ENCODE data around the gene ANTXRL.
"Not testable (repeated sequence)": the region's sequence is repeated elsewhere in the genome, so short reads cannot be mapped to it uniquely, and the experiment has no call there.

- TF ChIP-seq, protein P1, sequence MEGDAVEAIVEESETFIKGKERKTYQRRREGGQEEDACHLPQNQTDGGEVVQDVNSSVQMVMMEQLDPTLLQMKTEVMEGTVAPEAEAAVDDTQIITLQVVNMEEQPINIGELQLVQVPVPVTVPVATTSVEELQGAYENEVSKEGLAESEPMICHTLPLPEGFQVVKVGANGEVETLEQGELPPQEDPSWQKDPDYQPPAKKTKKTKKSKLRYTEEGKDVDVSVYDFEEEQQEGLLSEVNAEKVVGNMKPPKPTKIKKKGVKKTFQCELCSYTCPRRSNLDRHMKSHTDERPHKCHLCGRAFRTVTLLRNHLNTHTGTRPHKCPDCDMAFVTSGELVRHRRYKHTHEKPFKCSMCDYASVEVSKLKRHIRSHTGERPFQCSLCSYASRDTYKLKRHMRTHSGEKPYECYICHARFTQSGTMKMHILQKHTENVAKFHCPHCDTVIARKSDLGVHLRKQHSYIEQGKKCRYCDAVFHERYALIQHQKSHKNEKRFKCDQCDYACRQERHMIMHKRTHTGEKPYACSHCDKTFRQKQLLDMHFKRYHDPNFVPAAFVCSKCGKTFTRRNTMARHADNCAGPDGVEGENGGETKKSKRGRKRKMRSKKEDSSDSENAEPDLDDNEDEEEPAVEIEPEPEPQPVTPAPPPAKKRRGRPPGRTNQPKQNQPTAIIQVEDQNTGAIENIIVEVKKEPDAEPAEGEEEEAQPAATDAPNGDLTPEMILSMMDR (IDR thresholded peaks at IDR 0.05), result not testable (repeated sequence)
- TF ChIP-seq POLR2A (IDR thresholded peaks at IDR 0.05), result not testable (repeated sequence)
These were observed 16.1 kb downstream of the ANTXRL start for GRCh38 chr10:46302765-46303352.

Measured in esophagus squamous epithelium (tissue), 4 donors.